GOT3 (cell line): Measurements from ENCODE around the gene FCGR3A.

Source experiments
- DNase-seq: peaks from one replicate; lab custom pipeline; 2025; ENCODE audit warnings: mixed read lengths; lab: John Stamatoyannopoulos, UW

Gene FCGR3A

GRCh38 chr1:161502641-161503393, 46.8 kb downstream of the FCGR3A start:
- no peak for DNase-seq

- no peak for DNase-seq
Observed at GRCh38 chr1:161502181-161502580, 47.4 kb downstream of the FCGR3A start.

GRCh38 chr1:161501234-161501633, 48.4 kb downstream of the FCGR3A start:
- DNase-seq, result no peak

- DNase-seq, result no peak
Observed at GRCh38 chr1:161499099-161500039, 50.2 kb downstream of the FCGR3A start.

- DNase-seq, result no peak
Observed at GRCh38 chr1:161498646-161499045, 51.0 kb downstream of the FCGR3A start.

- DNase-seq, result no peak
Observed at GRCh38 chr1:161497961-161498360, 51.7 kb downstream of the FCGR3A start.

- no peak for DNase-seq
Observed at GRCh38 chr1:161495490-161495889, 54.1 kb downstream of the FCGR3A start.

GRCh38 chr1:161494091-161494735, 55.4 kb downstream of the FCGR3A start:
- DNase-seq, result no peak

- DNase-seq, result no peak
Observed at GRCh38 chr1:161492827-161493226, 56.8 kb downstream of the FCGR3A start.
